Endothelial cell of umbilical vein (primary cell): Measurements from ENCODE around the gene AIG1. TPM values are rescaled to one million over a fixed set of nuclear protein-coding genes. Genes with fewer than 3 reads are reported as not detected.

ENCODE experiments used
- BruUV-seq: library from RNA; stranded (reverse); fragments of 400-500 nt; replicated peaks from 2 replicates; lab custom pipeline; 2021; lab: Mats Ljungman, UMichigan
- CTCF ChIA-PET: fragments of 300-600, 350-600 bp; sonication (Branson Sonifier 250); formaldehyde crosslinking; loops from one replicate; lab custom pipeline; 2021; ENCODE audit warnings: antibody characterized with exemption, inconsistent platforms; lab: Charles Lee
- POLR2A ChIA-PET: fragments of 300-600, 350-600 bp; sonication (Branson Sonifier 250); formaldehyde crosslinking; loops from one replicate; lab custom pipeline; 2021; ENCODE audit warnings: antibody characterized with exemption, inconsistent platforms; lab: Charles Lee
- DNase-seq: peaks from one replicate; pipeline ENCODE4 v3.0.0-alpha.2; 2011; ENCODE audit warnings: low read depth, low spot score
- FAIRE-seq: peaks from 2 replicates; lab custom pipeline; 2011; peaks lifted over from hg19 to GRCh38; lab: Jason Lieb, UNC
- H2AFZ ChIP-seq: 2 replicates; pipeline ENCODE4 v1.6.0; 2012; ENCODE audit warnings: low read depth, low read length, control low read depth, inconsistent platforms
- H3K27ac ChIP-seq: 2 replicates; pipeline ENCODE4 v1.5.1; 2011; ENCODE audit warnings: low read depth, mild to moderate bottlenecking, control low read depth, low read length, moderate library complexity; ENCODE audit not compliant: insufficient read depth
- H3K27me3 ChIP-seq, 2 experiments: 2 replicates each; pipeline versions ENCODE4 v1.6.0 to v1.6.1; 2011; ENCODE audit warnings: low read length in 2 of 2, mixed read lengths in 1 of 2; ENCODE audit not compliant: control insufficient read depth in 2 of 2, insufficient read depth in 2 of 2
- H3K36me3 ChIP-seq, 2 experiments: 2 replicates in 1 of 2; 3 replicates in 1 of 2; pipeline ENCODE4 v1.5.1; 2011; ENCODE audit warnings: low read length in 2 of 2, mild to moderate bottlenecking in 1 of 2, moderate library complexity in 1 of 2; ENCODE audit not compliant: control insufficient read depth in 2 of 2, insufficient read depth in 2 of 2; ENCODE audit errors: extremely low read depth in 1 of 2
- H3K4me1 ChIP-seq: 3 replicates; pipeline ENCODE4 v1.5.1; 2011; ENCODE audit warnings: mild to moderate bottlenecking, low read length; ENCODE audit not compliant: control insufficient read depth, insufficient read depth; ENCODE audit errors: extremely low read depth
- H3K4me2 ChIP-seq: 2 replicates; pipeline ENCODE4 v1.6.1; 2011; ENCODE audit warnings: low read length, control low read depth, mixed read lengths; ENCODE audit not compliant: insufficient read depth
- H3K4me3 ChIP-seq, 3 experiments: fragments of 200-600 bp in 1 of 3; sonication (generic), shearing (Covaris generic) in 1 of 3; replicated peaks in 1 of 3; 2 replicates each; pipeline ENCODE4 v1.5.1; 2011 to 2016; ENCODE audit warnings: control low read depth in 3 of 3, low read length in 3 of 3, mild to moderate bottlenecking in 2 of 3, inconsistent platforms in 1 of 3, low read depth in 1 of 3, moderate library complexity in 1 of 3; ENCODE audit not compliant: insufficient read depth in 1 of 3
- H3K79me2 ChIP-seq: 2 replicates; pipeline ENCODE4 v1.6.0; 2012; ENCODE audit warnings: low read length, inconsistent platforms; ENCODE audit not compliant: control insufficient read depth, insufficient read depth
- H3K9ac ChIP-seq: replicated peaks from 2 replicates; pipeline ENCODE3; 2011; ENCODE audit warnings: low read length, control low read depth; ENCODE audit not compliant: insufficient read depth; ENCODE audit errors: extremely low read depth
- H3K9me1 ChIP-seq: replicated peaks from 3 replicates; pipeline ENCODE4 v1.6.0; 2011; ENCODE audit warnings: mild to moderate bottlenecking, low read length; ENCODE audit not compliant: control insufficient read depth, insufficient read depth; ENCODE audit errors: extremely low read depth
- H3K9me3 ChIP-seq: replicated peaks from 2 replicates; pipeline ENCODE4 v1.5.1; 2012; ENCODE audit warnings: low read length, inconsistent platforms; ENCODE audit not compliant: control insufficient read depth, insufficient read depth
- H4K20me1 ChIP-seq: replicated peaks from 2 replicates; pipeline ENCODE3; 2011; ENCODE audit warnings: mild to moderate bottlenecking, low read length; ENCODE audit not compliant: control insufficient read depth, insufficient read depth; ENCODE audit errors: extremely low read depth
- CTCF ChIP-seq, 2 donors: IDR thresholded peaks; 1 replicate in 1 of 2; 2 replicates in 1 of 2; pipeline ENCODE4 v1.5.1; 2011; ENCODE audit warnings: low read length in 2 of 2, mild to moderate bottlenecking in 2 of 2, moderate library complexity in 2 of 2, control low read depth in 1 of 2, inconsistent platforms in 1 of 2, low read depth in 1 of 2; ENCODE audit not compliant: insufficient read depth in 1 of 2; ENCODE audit errors: extremely low read depth in 1 of 2
- EZH2 ChIP-seq: IDR thresholded peaks from 2 replicates; pipeline ENCODE4 v1.6.1; 2012; ENCODE audit warnings: borderline replicate concordance, low read depth, mild to moderate bottlenecking, moderate library complexity, low read length, inconsistent platforms; ENCODE audit not compliant: severe bottlenecking
- FOS ChIP-seq: IDR thresholded peaks from 2 replicates; pipeline ENCODE4 v1.6.1; 2011; ENCODE audit warnings: mild to moderate bottlenecking, low read length, moderate library complexity, borderline replicate concordance; ENCODE audit not compliant: insufficient read depth
- JUN ChIP-seq: IDR thresholded peaks from 2 replicates; pipeline ENCODE4 v1.6.1; 2011; ENCODE audit warnings: borderline replicate concordance, low read depth; ENCODE audit not compliant: insufficient read length, insufficient read depth
- MAX ChIP-seq: IDR thresholded peaks from 2 replicates; pipeline ENCODE4 v1.6.1; 2011; ENCODE audit not compliant: insufficient read depth, insufficient read length
- MYC ChIP-seq: IDR thresholded peaks from one replicate; pipeline ENCODE4 v1.6.1; 2011; ENCODE audit warnings: mild to moderate bottlenecking, low read depth, low read length
- POLR2AphosphoS5 ChIP-seq: IDR thresholded peaks from 2 replicates; pipeline ENCODE4 v1.6.1; 2012; ENCODE audit warnings: low read depth, mild to moderate bottlenecking, control low read depth, low read length, moderate library complexity; ENCODE audit not compliant: insufficient read depth
- dilution Hi-C: fragments of 300-500 bp; cut with MboI; formaldehyde crosslinking; loops from one replicate; pipeline ENCODE4 v1.15.0; 2019; ENCODE audit warnings: low sequenced_read_pairs; ENCODE audit not compliant: extremely low pct_ligation_motif_present
- intact Hi-C: fragments of 100-400 bp; cut with micrococcal nuclease; formaldehyde crosslinking; loops from one replicate; pipeline ENCODE4 v1.10.0; 2022
- polyA plus RNA-seq, 4 experiments: library from polyadenylated mRNA; depleted of rRNA in 3 of 4; stranded (reverse) in 3 of 4; unstranded in 1 of 4; fragments of >200 nt; gene quantifications; 2 replicates each; pipeline versions ENCODE4 v1.2.1 to v1.2.3, GENCODE V29; 2011 to 2012; ENCODE audit warnings: missing spikeins in 1 of 4
- total RNA-seq: library from RNA; stranded (reverse); gene quantifications from 2 replicates; pipeline ENCODE4 v1.2.3, GENCODE V29; 2021

The AIG1 gene
- total and polyA plus RNA-seq, 2 donors (not counting 3 experiments of a cell fraction or from before 2014, with no cell fraction given), result 17.7 to 22.7 TPM

DNA sequence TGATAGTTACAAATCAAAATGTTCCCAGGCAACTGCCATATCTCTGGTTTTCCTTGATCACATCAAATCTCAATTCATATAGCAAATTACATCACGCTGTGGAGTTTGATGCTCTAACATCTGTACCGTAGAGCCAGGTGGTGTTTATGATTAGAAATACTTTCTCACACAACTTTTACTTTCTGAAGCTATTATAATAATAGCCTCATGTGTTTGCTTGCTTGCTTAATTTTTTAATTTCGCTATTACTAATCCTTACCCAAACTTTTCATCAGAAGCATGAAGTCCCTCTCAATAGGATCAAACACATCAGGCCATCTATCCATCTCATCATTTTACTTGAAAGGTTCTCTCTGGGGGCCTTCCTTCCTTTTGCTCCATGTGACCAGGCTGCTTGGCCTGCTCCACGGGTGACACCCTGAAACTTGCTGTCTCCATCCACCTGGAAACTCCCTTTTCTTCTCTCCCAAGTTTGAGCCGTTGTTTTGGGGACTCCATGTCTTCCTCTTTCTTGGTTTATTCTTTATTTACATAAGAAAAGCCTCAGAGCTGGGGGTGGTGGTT is 314.4 kb downstream of the AIG1 start:
- POLR2A ChIA-PET, result no interaction called here

More for the DNA sequence above, 314.4 kb downstream of the AIG1 start:
- Histone ChIP-seq H3K9ac (no peak overlapping the region), H2AFZ (no peak overlapping the region), H3K36me3 (no peaks in the 10 kb centered on the region), H3K9me1 (no peaks in the 10 kb centered on the region), H3K27me3 (peaks cover 4 to 5% of the 10 kb centered on the region in 2 experiments), H3K4me2 (no peak overlapping the region), H4K20me1 (no peaks in the 10 kb centered on the region), H3K4me3 (no peak overlapping the region), H3K9me3 (no peaks in the 10 kb centered on the region), H3K79me2 (no peaks in the 10 kb centered on the region), H3K27ac (no peak overlapping the region), H3K4me1 (no peaks in the 10 kb centered on the region)
- dilution Hi-C loops (no loop called here), intact Hi-C loops (no loop called here)
- CTCF ChIA-PET, result interaction anchor here (0.6 kb wide), 1 partner anchor 100 kb away, joined by 4 read pairs; no protein-coding TSS in a partner anchor
- DNase-seq (no peak), FAIRE-seq (no peak)
- TF ChIP-seq JUN (no peak), FOS (no peak), EZH2 (no peak), MAX (no peak), CTCF (IDR thresholded peaks at IDR 0.05; ENCODE audit: extremely low read depth in 1 of 2, insufficient read depth in 1 of 2, low read depth in 1 of 2, low read length in 2 of 2) (no peak), POLR2AphosphoS5 (no peak), MYC (no peak)
- no TSS peak for BruUV-seq
